H1 (cell line): ENCODE results near the gene TRPM6. TPM values are rescaled to one million over a fixed set of nuclear protein-coding genes. Genes with fewer than 3 reads are reported as not detected.

Experiments used
- CTCF ChIA-PET: fragments of 300-600 bp; sonication (Branson Sonifier 250); formaldehyde crosslinking; loops from one replicate; lab custom pipeline; 2021; ENCODE audit not compliant: partially characterized antibody; lab: Charles Lee
- POLR2A ChIA-PET: fragments of 300-600 bp; sonication (Branson Sonifier 250); formaldehyde crosslinking; loops from one replicate; lab custom pipeline; 2021; ENCODE audit warnings: inconsistent platforms; ENCODE audit not compliant: partially characterized antibody; lab: Charles Lee
- DNase-seq, 2 experiments: peaks; one replicate each; pipeline versions ENCODE4 v3.0.0 to v3.0.0-alpha.2; 2010 to 2022; ENCODE audit warnings: low spot score in 2 of 2, low read depth in 1 of 2, mixed read lengths in 1 of 2
- FAIRE-seq: peaks from 2 replicates; lab custom pipeline; 2011; peaks lifted over from hg19 to GRCh38; lab: Jason Lieb, UNC
- H2AFZ ChIP-seq: 2 replicates; pipeline ENCODE4 v1.8.1; 2012; ENCODE audit warnings: low read length, inconsistent platforms
- H2AK5ac ChIP-seq: 2 replicates; pipeline ENCODE4 v1.6.1; 2013; ENCODE audit warnings: low read depth, low read length
- H2BK120ac ChIP-seq: replicated peaks from 2 replicates; pipeline ENCODE3; 2013; ENCODE audit warnings: low read depth, low read length, inconsistent platforms
- H2BK12ac ChIP-seq: 2 replicates; pipeline ENCODE4 v1.6.1; 2013; ENCODE audit warnings: low read depth, low read length
- H2BK15ac ChIP-seq: 2 replicates; pipeline ENCODE4 v1.6.1; 2013; ENCODE audit warnings: low read length
- H2BK20ac ChIP-seq: 2 replicates; pipeline ENCODE4 v1.6.1; 2013; ENCODE audit warnings: low read length
- H2BK5ac ChIP-seq: 2 replicates; pipeline ENCODE4 v1.6.1; 2013; ENCODE audit warnings: low read depth, low read length
- H3K14ac ChIP-seq: 2 replicates; pipeline ENCODE4 v1.6.1; 2013; ENCODE audit warnings: inconsistent platforms; ENCODE audit not compliant: insufficient read length
- H3K18ac ChIP-seq: 2 replicates; pipeline ENCODE4 v1.6.1; 2013; ENCODE audit warnings: low read length; ENCODE audit errors: extremely low read depth
- H3K23ac ChIP-seq: 2 replicates; pipeline ENCODE4 v1.6.1; 2013; ENCODE audit warnings: inconsistent platforms; ENCODE audit not compliant: insufficient read length
- H3K23me2 ChIP-seq: 2 replicates; pipeline ENCODE4 v1.6.1; 2013; ENCODE audit warnings: low read depth, low read length
- H3K27ac ChIP-seq: 2 replicates; pipeline ENCODE4 v1.6.1; 2011; ENCODE audit warnings: low read depth, low read length, inconsistent platforms
- H3K27me3 ChIP-seq, 4 experiments: replicated peaks in 1 of 4; 1 replicate in 1 of 4; 2 replicates in 3 of 4; pipeline versions ENCODE4 v1.6.1 to v1.8.1; 2011 to 2013; ENCODE audit warnings: low read length in 3 of 4, mild to moderate bottlenecking in 3 of 4, inconsistent platforms in 2 of 4, mixed read lengths in 2 of 4, moderate library complexity in 1 of 4; ENCODE audit not compliant: control insufficient read depth in 3 of 4, insufficient read depth in 3 of 4; ENCODE audit errors: extremely low read depth in 1 of 4
- H3K36me3 ChIP-seq, 4 experiments: 2 replicates each; pipeline versions ENCODE4 v1.6.1 to v1.8.1; 2011 to 2013; ENCODE audit warnings: mild to moderate bottlenecking in 4 of 4, low read length in 3 of 4, moderate library complexity in 2 of 4, control low read depth in 1 of 4, inconsistent platforms in 1 of 4; ENCODE audit not compliant: insufficient read depth in 4 of 4, control insufficient read depth in 2 of 4
- H3K4ac ChIP-seq: replicated peaks from 2 replicates; pipeline ENCODE3; 2013; ENCODE audit warnings: low read length, low read depth, mixed read lengths, inconsistent platforms; ENCODE audit not compliant: insufficient read length
- H3K4me1 ChIP-seq, 4 experiments: replicated peaks in 1 of 4; 1 replicate in 1 of 4; 2 replicates in 3 of 4; pipeline versions ENCODE4 v1.6.1 to v1.8.1; 2011 to 2013; ENCODE audit warnings: low read length in 3 of 4, inconsistent platforms in 2 of 4, mixed read lengths in 1 of 4; ENCODE audit not compliant: insufficient read depth in 4 of 4, control insufficient read depth in 3 of 4
- H3K4me2 ChIP-seq, 2 experiments: 2 replicates each; pipeline versions ENCODE4 v1.6.1 to v1.8.1; 2011 to 2013; ENCODE audit warnings: low read depth in 2 of 2, low read length in 2 of 2, control low read depth in 1 of 2, inconsistent platforms in 1 of 2, mild to moderate bottlenecking in 1 of 2; ENCODE audit not compliant: insufficient read depth in 1 of 2
- H3K4me3 ChIP-seq, 4 experiments: fragments of 200-600, 300-600 bp in 1 of 4; sonication (generic), shearing (Covaris generic), sonication (Bioruptor Twin) in 1 of 4; 2 replicates each; pipeline versions ENCODE4 v1.5.1 to v1.8.1; 2011 to 2016; ENCODE audit warnings: low read length in 4 of 4, low read depth in 3 of 4, control low read depth in 2 of 4, inconsistent platforms in 2 of 4, mild to moderate bottlenecking in 2 of 4, mixed read lengths in 1 of 4, moderate library complexity in 1 of 4; ENCODE audit not compliant: insufficient read depth in 2 of 4; ENCODE audit errors: extremely low read depth in 1 of 4
- H3K56ac ChIP-seq: replicated peaks from 2 replicates; pipeline ENCODE3; 2013; ENCODE audit warnings: low read depth, mild to moderate bottlenecking, mixed read lengths, low read length, inconsistent platforms; ENCODE audit not compliant: insufficient read length
- H3K79me1 ChIP-seq: 2 replicates; pipeline ENCODE4 v1.6.1; 2013; ENCODE audit warnings: low read depth, low read length, control low read depth
- H3K79me2 ChIP-seq, 2 experiments: 2 replicates each; pipeline versions ENCODE4 v1.6.1 to v1.8.1; 2012 to 2013; ENCODE audit warnings: low read length in 2 of 2, mild to moderate bottlenecking in 2 of 2, inconsistent platforms in 1 of 2; ENCODE audit not compliant: insufficient read depth in 2 of 2, control insufficient read depth in 1 of 2
- H3K9ac ChIP-seq, 4 experiments: replicated peaks in 1 of 4; 1 replicate in 1 of 4; 2 replicates in 3 of 4; pipeline versions ENCODE4 v1.6.1 to v1.8.1; 2011 to 2013; ENCODE audit warnings: low read depth in 3 of 4, low read length in 3 of 4, control low read depth in 2 of 4, mild to moderate bottlenecking in 2 of 4, moderate library complexity in 2 of 4, inconsistent platforms in 1 of 4; ENCODE audit errors: extremely low read depth in 1 of 4
- H3K9me3 ChIP-seq, 2 experiments: 2 replicates each; pipeline versions ENCODE4 v1.6.1 to v1.8.1; 2012 to 2013; ENCODE audit warnings: mild to moderate bottlenecking in 2 of 2, moderate library complexity in 2 of 2, control low read depth in 1 of 2, inconsistent platforms in 1 of 2, low read depth in 1 of 2, low read length in 1 of 2, mixed read lengths in 1 of 2; ENCODE audit not compliant: insufficient read depth in 2 of 2
- H4K20me1 ChIP-seq, 2 experiments: replicated peaks in 1 of 2; 2 replicates each; pipeline versions ENCODE3 to v1.8.1; 2011 to 2013; ENCODE audit warnings: inconsistent platforms in 2 of 2, low read length in 2 of 2, mild to moderate bottlenecking in 1 of 2; ENCODE audit not compliant: insufficient read depth in 2 of 2, control insufficient read depth in 1 of 2
- H4K5ac ChIP-seq: 2 replicates; pipeline ENCODE4 v1.6.1; 2013; ENCODE audit warnings: low read length, low read depth, mixed read lengths, inconsistent platforms; ENCODE audit not compliant: insufficient read length
- H4K8ac ChIP-seq: 2 replicates; pipeline ENCODE4 v1.8.0; 2013; ENCODE audit warnings: mild to moderate bottlenecking, moderate library complexity, low read length, inconsistent platforms; ENCODE audit not compliant: insufficient read depth; ENCODE audit errors: extremely low read depth
- H4K91ac ChIP-seq: replicated peaks from 2 replicates; pipeline ENCODE3; 2013; ENCODE audit warnings: low read length, mixed read lengths, inconsistent platforms; ENCODE audit not compliant: insufficient read length
- CBX8 ChIP-seq: fragments of 300-800, 300-1000 bp; sonication (generic); IDR thresholded peaks from 2 replicates; pipeline ENCODE4 v1.7.1; 2016; ENCODE audit warnings: low read depth, low read length, borderline replicate concordance
- EP300 ChIP-seq, 2 experiments: IDR thresholded peaks; 1 replicate in 1 of 2; 2 replicates in 1 of 2; pipeline ENCODE4 v1.6.1; 2011 to 2012; ENCODE audit warnings: low read depth in 2 of 2, low read length in 2 of 2, mild to moderate bottlenecking in 2 of 2, borderline replicate concordance in 1 of 2, inconsistent platforms in 1 of 2, moderate library complexity in 1 of 2
- KDM5A ChIP-seq: fragments of 200-600 bp; IDR thresholded peaks from 2 replicates; pipeline ENCODE4 v1.7.1; 2012; ENCODE audit warnings: mild to moderate bottlenecking, low read length, inconsistent platforms, mixed read lengths
- POLR2AphosphoS5 ChIP-seq: IDR thresholded peaks from 2 replicates; pipeline ENCODE4 v1.6.1; 2011; ENCODE audit warnings: low read depth, low read length
- RAD21 ChIP-seq, 2 experiments: IDR thresholded peaks in 1 of 2; conservative IDR thresholded peaks in 1 of 2; 2 replicates each; pipeline ENCODE4 v1.6.1; 2011; ENCODE audit warnings: low read depth in 2 of 2, low read length in 2 of 2, improper control_type of control experiment in 1 of 2, inconsistent platforms in 1 of 2, mild to moderate bottlenecking in 1 of 2, moderate library complexity in 1 of 2
- RNF2 ChIP-seq: fragments of 200-900, 300-1000 bp; sonication (generic); IDR thresholded peaks from 2 replicates; pipeline ENCODE4 v1.7.1; 2016; ENCODE audit warnings: borderline replicate concordance, low read depth, mild to moderate bottlenecking, antibody characterized with exemption, low read length; ENCODE audit not compliant: poor library complexity, severe bottlenecking; ENCODE audit errors: missing control alignments
- SUZ12 ChIP-seq: fragments of 200-600 bp; sonication (generic); IDR thresholded peaks from 2 replicates; pipeline ENCODE4 v1.6.1; 2012; ENCODE audit warnings: mild to moderate bottlenecking, inconsistent platforms, low read length, moderate library complexity, mixed read lengths
- WGBS, 2 experiments: shearing (Covaris generic) in 1 of 2; methylation state at CpG; one replicate each; pipeline versions ENCODE4 v1.1.6 to v1.1.7; 2013 to 2015; ENCODE audit warnings: low lambda C conversion rate in 2 of 2, mixed read lengths in 2 of 2, inconsistent platforms in 1 of 2, low coverage in 1 of 2, missing lambda C conversion rate in 1 of 2; ENCODE audit not compliant: insufficient replicate concordance in 2 of 2, insufficient coverage in 1 of 2, insufficient read length in 1 of 2; ENCODE audit errors: extremely low coverage in 1 of 2, missing lambda C conversion rate in 1 of 2; 5-methylcytosine and 5-hydroxymethylcytosine counted together
- polyA plus RNA-seq, 7 experiments: library from polyadenylated mRNA; depleted of rRNA in 3 of 7; stranded (reverse) in 5 of 7; unstranded in 2 of 7; fragments of >200 nt in 5 of 7; fragments of 200-250 nt in 2 of 7; gene quantifications; 1 replicate in 5 of 7; 2 replicates in 1 of 7; 4 replicates in 1 of 7; pipeline versions ENCODE4 v1.2.1 to v1.2.3, GENCODE V29; 2011 to 2013; ENCODE audit warnings: missing spikeins in 2 of 7, mixed read lengths in 2 of 7
- total RNA-seq: library from RNA; stranded (reverse); fragmentation: NEBNext Ultra II Directional; extraction: Animal tissue kit (Norgen Biotek cat#: 25700); gene quantifications from 2 replicates; pipeline ENCODE4 v1.2.1, GENCODE V29; 2021

The TRPM6 gene
- total and polyA plus RNA-seq, 2 of the 8 experiments (the other 6 are each of a cell fraction or from before 2014, with no cell fraction given), result 0.45 to 1.5 TPM

DNA sequence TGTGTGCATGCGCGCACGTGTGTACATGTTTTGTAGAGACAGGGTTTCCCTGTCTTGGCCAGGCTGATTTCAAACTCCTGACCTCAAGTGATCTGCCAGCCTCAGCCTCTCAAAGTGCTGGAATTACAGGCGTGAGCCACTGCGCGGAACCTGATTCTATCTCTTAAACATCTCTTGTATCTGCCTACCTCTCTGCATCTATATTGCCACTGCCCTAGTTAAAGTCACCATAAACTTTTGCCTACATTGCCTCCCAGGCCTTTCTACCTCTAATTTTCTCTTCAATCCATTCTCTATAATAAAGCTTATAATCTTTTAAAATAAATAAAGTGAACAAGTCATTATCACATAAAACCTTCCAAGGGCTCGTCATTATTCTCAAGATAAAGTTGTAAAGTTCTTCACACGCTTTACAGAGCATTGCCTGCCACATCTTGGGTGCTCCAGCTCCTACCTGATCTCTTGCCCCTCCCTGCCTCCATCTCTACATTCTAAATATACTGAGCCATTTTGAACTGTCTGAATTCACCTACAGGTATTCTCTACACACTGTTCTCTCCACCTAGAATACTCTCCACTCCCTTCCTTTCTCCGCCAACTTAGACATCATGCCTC is 15.0 kb downstream of the TRPM6 start:
- H3K4ac ChIP-seq, result no peak overlapping the region
- no peak overlapping the region for H2BK12ac ChIP-seq
- no peaks in the 10 kb centered on the region for H3K79me1 ChIP-seq
- H3K23me2 ChIP-seq, result no peaks in the 10 kb centered on the region; the same call in 1 of the 2 replicates
- no peaks in the 10 kb centered on the region for H3K79me2 ChIP-seq
- H3K18ac ChIP-seq, result no peak overlapping the region
- no peak for FAIRE-seq
- H2BK15ac ChIP-seq, result no peak overlapping the region
- no peaks in the 10 kb centered on the region for H4K20me1 ChIP-seq
- H4K5ac ChIP-seq, result no peak overlapping the region
- no peak overlapping the region for H2BK5ac ChIP-seq
- no peak overlapping the region for H3K9ac ChIP-seq
- no peak overlapping the region for H2AK5ac ChIP-seq
- no peak overlapping the region for H3K23ac ChIP-seq
- no peaks in the 10 kb centered on the region for H3K9me3 ChIP-seq
- WGBS, 2 experiments, result 82% methylated on average over 9 of the region's 9 CpGs; no CpG with 5 or more reads in 1 of the 2 experiments
- H3K56ac ChIP-seq, result no peak overlapping the region
- no peak overlapping the region for H3K4me2 ChIP-seq
- no peak overlapping the region for H3K14ac ChIP-seq
- H4K91ac ChIP-seq, result no peak overlapping the region
- CTCF ChIA-PET, result interaction anchor here (0.6 kb wide), 1 partner anchor 864 kb away, joined by 3 read pairs; no protein-coding TSS in a partner anchor
- DNase-seq, result no peak
- H2AFZ ChIP-seq, result no peak overlapping the region
- H3K4me1 ChIP-seq, result no peaks in the 10 kb centered on the region
- H3K27me3 ChIP-seq, result no peaks in the 10 kb centered on the region
- H2BK120ac ChIP-seq, result no peak overlapping the region
- TF ChIP-seq RAD21 (IDR thresholded peaks at IDR 0.05 in 1 of 2, conservative IDR thresholded peaks at IDR 0.05 in 1 of 2; ENCODE audit: low read depth in 2 of 2, low read length in 2 of 2), result no peak
- TF ChIP-seq POLR2AphosphoS5, result no peak
- TF ChIP-seq RNF2, result no peak
- no peak for TF ChIP-seq CBX8
- no peak for TF ChIP-seq KDM5A
- no peak for TF ChIP-seq SUZ12
- no peak for TF ChIP-seq EP300 (IDR thresholded peaks at IDR 0.05; ENCODE audit: borderline replicate concordance in 1 of 2, low read depth in 2 of 2, low read length in 2 of 2)
- no peak overlapping the region for H4K8ac ChIP-seq
- H2BK20ac ChIP-seq, result no peak overlapping the region
- no peak overlapping the region for H3K27ac ChIP-seq
- no peak overlapping the region for H3K4me3 ChIP-seq
- no peaks in the 10 kb centered on the region for H3K36me3 ChIP-seq
- POLR2A ChIA-PET, result no interaction called here
